Retinal pigment epithelial cell (primary cell): ENCODE measurements around the gene GOLGA8N.
A peak's percentile ranks its signal among the peaks of the same experiment; 100 is the strongest.

ENCODE experiments used
- DNase-seq: peaks from one replicate; pipeline ENCODE4 v3.0.0-alpha.2; 2010; ENCODE audit warnings: low read depth
- H3K4me3 ChIP-seq: 2 replicates; pipeline ENCODE4 v1.5.1; 2011; ENCODE audit warnings: mild to moderate bottlenecking, low read length, control low read depth, moderate library complexity
- CTCF ChIP-seq: conservative IDR thresholded peaks from 2 replicates; pipeline ENCODE4 v1.5.1; 2011; ENCODE audit warnings: low read depth, low read length, control low read depth, inconsistent platforms

The GOLGA8N gene

GRCh38 chr15:32649342-32649741, 56.1 kb downstream of the GOLGA8N start:
- TF ChIP-seq CTCF, result peak; percentile 47
- no peak for DNase-seq
- H3K4me3 ChIP-seq, result no peak overlapping the region

GRCh38 chr15:32651229-32651837, 58.1 kb downstream of the GOLGA8N start:
- H3K4me3 ChIP-seq, result no peak overlapping the region
- DNase-seq, result no peak
- peak; percentile 97 for TF ChIP-seq CTCF

GRCh38 chr15:32652178-32652577, 58.9 kb downstream of the GOLGA8N start:
- no peak for DNase-seq
- TF ChIP-seq CTCF, result no peak
- no peak overlapping the region for H3K4me3 ChIP-seq

GRCh38 chr15:32656091-32656490, 62.8 kb downstream of the GOLGA8N start:
- no peak for TF ChIP-seq CTCF
- no peak overlapping the region for H3K4me3 ChIP-seq
- no peak for DNase-seq

GRCh38 chr15:32656496-32656895, 63.2 kb downstream of the GOLGA8N start:
- H3K4me3 ChIP-seq, result no peak overlapping the region
- no peak for TF ChIP-seq CTCF
- DNase-seq, result no peak
